Neuronal stem cell (in vitro differentiated cells): ENCODE data around the gene LTBP1.

Experiments used
- DNase-seq: peaks from one replicate; pipeline ENCODE4 v3.0.0-alpha.2; 2013; ENCODE audit warnings: low spot score
- H2AFZ ChIP-seq: one replicate; pipeline ENCODE4 v1.6.1; 2013; ENCODE audit warnings: mild to moderate bottlenecking, low read length, inconsistent platforms
- H2AK5ac ChIP-seq: 2 replicates; pipeline ENCODE4 v1.6.1; 2013; ENCODE audit warnings: low read depth, mild to moderate bottlenecking, inconsistent platforms, low read length, moderate library complexity, mixed read lengths
- H2BK120ac ChIP-seq: 2 replicates; pipeline ENCODE4 v1.6.1; 2013; ENCODE audit warnings: low read depth, mild to moderate bottlenecking, inconsistent platforms, low read length, moderate library complexity, mixed read lengths
- H2BK12ac ChIP-seq: one replicate; pipeline ENCODE4 v1.6.1; 2013; ENCODE audit warnings: low read length, inconsistent platforms
- H2BK15ac ChIP-seq: 2 replicates; pipeline ENCODE4 v1.6.1; 2013; ENCODE audit warnings: mild to moderate bottlenecking, low read length, inconsistent platforms, mixed read lengths
- H2BK5ac ChIP-seq: one replicate; pipeline ENCODE4 v1.6.1; 2013; ENCODE audit warnings: inconsistent platforms, mild to moderate bottlenecking, low read length, moderate library complexity
- H3K14ac ChIP-seq: one replicate; pipeline ENCODE4 v1.6.1; 2013; ENCODE audit warnings: low read length, inconsistent platforms
- H3K18ac ChIP-seq: 2 replicates; pipeline ENCODE4 v1.6.1; 2013; ENCODE audit warnings: low read length, inconsistent platforms
- H3K23ac ChIP-seq: 2 replicates; pipeline ENCODE4 v1.6.1; 2013; ENCODE audit warnings: low read depth, mild to moderate bottlenecking, mixed read lengths, low read length, inconsistent platforms; ENCODE audit not compliant: poor library complexity
- H3K27ac ChIP-seq: replicated peaks from 3 replicates; pipeline ENCODE4 v1.5.1; 2013; ENCODE audit warnings: low read length, inconsistent platforms
- H3K27me3 ChIP-seq, 3 experiments: 2 replicates each; pipeline ENCODE4 v1.6.1; 2013; ENCODE audit warnings: low read length in 3 of 3, mild to moderate bottlenecking in 2 of 3, inconsistent platforms in 1 of 3, low read depth in 1 of 3, mixed read lengths in 1 of 3, moderate library complexity in 1 of 3; ENCODE audit not compliant: control insufficient read depth in 3 of 3, insufficient read depth in 3 of 3
- H3K36me3 ChIP-seq, 2 donors: replicated peaks in 1 of 2; 2 replicates each; pipeline ENCODE4 v1.6.1; 2013; ENCODE audit warnings: low read length in 2 of 2; ENCODE audit not compliant: control insufficient read depth in 2 of 2, insufficient read depth in 2 of 2
- H3K4ac ChIP-seq: 2 replicates; pipeline ENCODE4 v1.6.1; 2013; ENCODE audit warnings: inconsistent platforms, mild to moderate bottlenecking, low read length, moderate library complexity
- H3K4me1 ChIP-seq, 2 donors: 1 replicate in 1 of 2; 2 replicates in 1 of 2; pipeline ENCODE4 v1.6.1; 2013; ENCODE audit warnings: low read length in 2 of 2, low read depth in 1 of 2; ENCODE audit not compliant: control insufficient read depth in 2 of 2, insufficient read depth in 1 of 2
- H3K4me2 ChIP-seq: one replicate; pipeline ENCODE4 v1.6.1; 2013; ENCODE audit warnings: mild to moderate bottlenecking, low read length, inconsistent platforms; ENCODE audit not compliant: insufficient read depth, poor library complexity, severe bottlenecking
- H3K4me3 ChIP-seq, 2 donors: 2 replicates each; pipeline ENCODE4 v1.5.1; 2013; ENCODE audit warnings: low read length in 2 of 2, mild to moderate bottlenecking in 2 of 2, inconsistent platforms in 1 of 2, moderate library complexity in 1 of 2
- H3K79me1 ChIP-seq: one replicate; pipeline ENCODE4 v1.6.1; 2013; ENCODE audit warnings: low read depth, mild to moderate bottlenecking, inconsistent platforms, low read length, moderate library complexity
- H3K9ac ChIP-seq: one replicate; pipeline ENCODE4 v1.6.1; 2013; ENCODE audit warnings: mild to moderate bottlenecking, low read depth, low read length, inconsistent platforms; ENCODE audit not compliant: poor library complexity
- H3K9me3 ChIP-seq, 2 donors: replicated peaks in 1 of 2; 2 replicates each; pipeline versions ENCODE3 to v1.6.1; 2013; ENCODE audit warnings: low read length in 2 of 2, mild to moderate bottlenecking in 2 of 2, inconsistent platforms in 1 of 2, low read depth in 1 of 2, mixed read lengths in 1 of 2, moderate library complexity in 1 of 2; ENCODE audit not compliant: control insufficient read depth in 2 of 2, insufficient read depth in 1 of 2
- H4K8ac ChIP-seq: one replicate; pipeline ENCODE4 v1.6.1; 2013; ENCODE audit warnings: low read depth, mild to moderate bottlenecking, inconsistent platforms, low read length, moderate library complexity
- H4K91ac ChIP-seq: one replicate; pipeline ENCODE4 v1.6.1; 2013; ENCODE audit warnings: low read length, low read depth, mild to moderate bottlenecking, inconsistent platforms; ENCODE audit not compliant: poor library complexity
- WGBS, 2 donors: extraction: QIAGEN DNeasy Blood & Tissue Kit; methylation state at CpG; one replicate each; pipeline ENCODE4 v1.1.7; 2013; ENCODE audit warnings: missing lambda C conversion rate in 2 of 2, mixed read lengths in 1 of 2; ENCODE audit not compliant: insufficient read length in 2 of 2, insufficient replicate concordance in 1 of 2; ENCODE audit errors: extremely low coverage in 2 of 2; 5-methylcytosine and 5-hydroxymethylcytosine counted together

The LTBP1 gene

DNA sequence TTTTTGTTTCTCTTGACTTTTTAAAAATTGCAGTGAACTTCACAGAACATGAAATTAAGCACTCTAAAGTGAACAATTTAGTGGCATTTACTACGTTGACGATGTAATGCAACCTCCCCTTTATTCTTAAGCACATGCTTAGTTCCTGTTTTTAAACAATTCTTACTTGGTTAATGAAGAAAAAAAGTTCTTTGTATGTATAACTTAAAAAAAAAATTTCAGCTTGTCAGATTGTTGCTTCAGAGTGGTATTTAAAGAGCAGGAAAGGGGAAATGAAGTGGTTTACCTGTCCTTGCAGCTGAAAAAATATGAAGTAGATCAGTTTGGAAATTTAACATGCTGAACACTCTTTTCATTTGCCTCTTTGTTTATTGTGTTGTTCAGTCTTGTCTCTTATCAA lies 434.0 kb downstream of the LTBP1 start:
- Histone ChIP-seq H3K36me3 (no peaks in the 10 kb centered on the region), H3K4me2 (no peak overlapping the region), H2BK5ac (no peak overlapping the region), H2BK120ac (no peak overlapping the region), H4K8ac (no peak overlapping the region), H3K9ac (no peak overlapping the region), H3K27ac (no peak overlapping the region), H3K14ac (no peak overlapping the region), H3K23ac (no peak overlapping the region), H3K18ac (no peak overlapping the region), H2AFZ (no peak overlapping the region), H4K91ac (no peak overlapping the region), H3K4ac (no peak overlapping the region), H2BK12ac (no peak overlapping the region), H2BK15ac (no peak overlapping the region), H3K4me3 (no peak overlapping the region), H2AK5ac (no peak overlapping the region), H3K27me3 (no peaks in the 10 kb centered on the region), H3K4me1 (peaks cover 2 to 3% of the 10 kb centered on the region in 2 donors), H3K79me1 (no peaks in the 10 kb centered on the region), H3K9me3 (no peaks in the 10 kb centered on the region)
- no peak for DNase-seq
- no CpG with 5 or more reads among the region's 2 CpGs for WGBS, 2 donors

- Histone ChIP-seq H2BK15ac (no peak overlapping the region), H2BK5ac (no peak overlapping the region), H3K14ac (no peak overlapping the region), H4K91ac (no peak overlapping the region), H3K27me3 (no peaks in the 10 kb centered on the region), H2AFZ (no peak overlapping the region), H3K4ac (no peak overlapping the region), H3K4me2 (no peak overlapping the region), H3K23ac (no peak overlapping the region), H2BK120ac (no peak overlapping the region), H3K79me1 (no peaks in the 10 kb centered on the region), H4K8ac (no peak overlapping the region), H3K9ac (no peak overlapping the region), H3K4me1 (peaks cover 2 to 3% of the 10 kb centered on the region in 2 donors), H3K4me3 (no peak overlapping the region), H2BK12ac (no peak overlapping the region), H3K27ac (no peak overlapping the region), H2AK5ac (no peak overlapping the region), H3K18ac (no peak overlapping the region), H3K9me3 (no peaks in the 10 kb centered on the region), H3K36me3 (no peaks in the 10 kb centered on the region)
- no peak for DNase-seq
- no CpG with 5 or more reads among the region's 4 CpGs for WGBS, 2 donors
Observed at GRCh38 chr2:33381301-33381858, 434.6 kb downstream of the LTBP1 start.

GRCh38 chr2:33383855-33384598 lies 437.3 kb downstream of the LTBP1 start:
- H3K23ac ChIP-seq, result no peak overlapping the region

GRCh38 chr2:33384599-33384961 lies 437.8 kb downstream of the LTBP1 start:
- H3K79me1 ChIP-seq, result no peaks in the 10 kb centered on the region
- H3K18ac ChIP-seq, result no peak overlapping the region
- no peak overlapping the region for H3K4me3 ChIP-seq
- no peak overlapping the region for H2BK12ac ChIP-seq
- no peak overlapping the region for H2BK5ac ChIP-seq
- no peak overlapping the region for H2BK15ac ChIP-seq
- H3K9me3 ChIP-seq, result peaks cover 0 to 3% of the 10 kb centered on the region in 2 donors
- WGBS, 2 donors, result no CpG with 5 or more reads among the region's 2 CpGs
- H3K27ac ChIP-seq, result no peak overlapping the region
- no peak overlapping the region for H3K14ac ChIP-seq
- peaks cover 0 to 5% of the 10 kb centered on the region in 2 donors for H3K36me3 ChIP-seq
- no peak overlapping the region for H4K91ac ChIP-seq
- no peak overlapping the region for H2AK5ac ChIP-seq
- H3K4ac ChIP-seq, result no peak overlapping the region
- no peak overlapping the region for H3K23ac ChIP-seq
- DNase-seq, result no peak
- H3K4me2 ChIP-seq, result no peak overlapping the region
- no peaks in the 10 kb centered on the region for H3K27me3 ChIP-seq
- no peak overlapping the region for H3K9ac ChIP-seq
- H2BK120ac ChIP-seq, result no peak overlapping the region
- H3K4me1 ChIP-seq, result peaks cover 0 to 2% of the 10 kb centered on the region in 2 donors
- H4K8ac ChIP-seq, result no peak overlapping the region
- no peak overlapping the region for H2AFZ ChIP-seq

More at GRCh38 chr2:33383855-33384598, 437.3 kb downstream of the LTBP1 start:
- Histone ChIP-seq H2AFZ (no peak overlapping the region), H2BK5ac (no peak overlapping the region), H3K9ac (no peak overlapping the region), H2BK120ac (no peak overlapping the region), H2AK5ac (no peak overlapping the region), H3K27ac (no peak overlapping the region), H3K4me1 (peaks cover 0 to 2% of the 10 kb centered on the region in 2 donors), H3K79me1 (no peaks in the 10 kb centered on the region), H3K4me2 (no peak overlapping the region), H3K14ac (no peak overlapping the region), H2BK12ac (no peak overlapping the region), H3K9me3 (peaks cover 0 to 2% of the 10 kb centered on the region in 2 donors), H3K27me3 (no peaks in the 10 kb centered on the region), H3K18ac (no peak overlapping the region), H2BK15ac (no peak overlapping the region), H4K8ac (no peak overlapping the region), H3K36me3 (peaks cover 0 to 2% of the 10 kb centered on the region in 2 donors), H4K91ac (no peak overlapping the region), H3K4me3 (no peak overlapping the region), H3K4ac (no peak overlapping the region)
- DNase-seq, result no peak
- WGBS, 2 donors, result no CpG with 5 or more reads among the region's 8 CpGs
